ENCODE data around the gene RIMOC1. TPM values are rescaled to one million over a fixed set of nuclear protein-coding genes. Genes with fewer than 3 reads are reported as not detected.

The RIMOC1 gene
- total and polyA plus RNA-seq, 9 donors = 10.7 to 35.7 (median 18.4) TPM

DNA sequence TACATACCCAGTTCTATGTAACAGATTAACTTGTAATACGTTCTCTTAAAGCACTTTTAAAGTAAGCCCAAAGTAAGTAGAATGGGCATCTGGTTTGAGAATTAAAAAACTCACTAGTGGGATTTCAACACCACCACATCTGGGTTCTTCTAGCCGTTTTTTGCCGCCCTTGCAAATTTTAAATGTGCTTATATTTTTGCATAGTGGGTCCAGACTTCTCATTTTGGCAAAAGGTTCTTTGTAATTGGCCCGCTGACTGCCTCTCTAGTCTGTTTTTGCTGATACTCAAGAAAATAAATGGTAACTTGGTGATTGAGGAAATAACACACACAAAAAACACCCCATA, 20.4 kb downstream of the RIMOC1 start:
- Histone ChIP-seq H3K4me3 (peak overlapping the region; percentile 89), H3K27ac (peak overlapping the region; percentile 82 to 94), H3K36me3 (no peaks in the 10 kb centered on the region), H3K9me3 (no peaks in the 10 kb centered on the region), H3K4me1 (ENCODE audit: insufficient read depth) (no peaks in the 10 kb centered on the region), H3K27me3 (no peaks in the 10 kb centered on the region)
- WGBS, 3 donors = 64 to 77% (median 75%) methylated on average over 4 of the region's 4 CpGs
- intact Hi-C loops (cut with DNase I) = no loop called here
- no peak for DNase-seq
- TF ChIP-seq, protein P1, sequence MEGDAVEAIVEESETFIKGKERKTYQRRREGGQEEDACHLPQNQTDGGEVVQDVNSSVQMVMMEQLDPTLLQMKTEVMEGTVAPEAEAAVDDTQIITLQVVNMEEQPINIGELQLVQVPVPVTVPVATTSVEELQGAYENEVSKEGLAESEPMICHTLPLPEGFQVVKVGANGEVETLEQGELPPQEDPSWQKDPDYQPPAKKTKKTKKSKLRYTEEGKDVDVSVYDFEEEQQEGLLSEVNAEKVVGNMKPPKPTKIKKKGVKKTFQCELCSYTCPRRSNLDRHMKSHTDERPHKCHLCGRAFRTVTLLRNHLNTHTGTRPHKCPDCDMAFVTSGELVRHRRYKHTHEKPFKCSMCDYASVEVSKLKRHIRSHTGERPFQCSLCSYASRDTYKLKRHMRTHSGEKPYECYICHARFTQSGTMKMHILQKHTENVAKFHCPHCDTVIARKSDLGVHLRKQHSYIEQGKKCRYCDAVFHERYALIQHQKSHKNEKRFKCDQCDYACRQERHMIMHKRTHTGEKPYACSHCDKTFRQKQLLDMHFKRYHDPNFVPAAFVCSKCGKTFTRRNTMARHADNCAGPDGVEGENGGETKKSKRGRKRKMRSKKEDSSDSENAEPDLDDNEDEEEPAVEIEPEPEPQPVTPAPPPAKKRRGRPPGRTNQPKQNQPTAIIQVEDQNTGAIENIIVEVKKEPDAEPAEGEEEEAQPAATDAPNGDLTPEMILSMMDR (IDR thresholded peaks at IDR 0.05) = no peak
- no peak for TF ChIP-seq POLR2A (IDR thresholded peaks at IDR 0.05)
- TF ChIP-seq EP300 (IDR thresholded peaks at IDR 0.05) = no peak

- Histone ChIP-seq H3K9me3 (no peaks in the 10 kb centered on the region), H3K4me1 (ENCODE audit: insufficient read depth) (no peaks in the 10 kb centered on the region), H3K27me3 (no peaks in the 10 kb centered on the region), H3K4me3 (peak within 1 kb of the TSS; percentile 89), H3K27ac (peak within 1 kb of the TSS; percentile 82 to 94), H3K36me3 (no peaks in the 10 kb centered on the region)
- intact Hi-C loops (cut with DNase I) = loop anchor here in 1 of 4 donors (5.0 kb wide), 1 partner anchor 63 kb away; no protein-coding TSS in a partner anchor
- TF ChIP-seq, protein P1 (IDR thresholded peaks at IDR 0.05) = peak in 2 of 3 donors; percentile 45 to 57
- TF ChIP-seq EP300 (IDR thresholded peaks at IDR 0.05) = no peak
- peak; percentile 60 for TF ChIP-seq POLR2A (IDR thresholded peaks at IDR 0.05)
- DNase-seq = peak; percentile 77 to 92 (median 84)
- 0 to 2% (median 1%) methylated on average over 26 to 60 of the region's 60 CpGs for WGBS, 3 donors
Measured at GRCh38 chr5:41924872-41925554, 20.9 kb downstream of the RIMOC1 start, which contains the start of gene FBXO4. FBXO4 (plus strand) TSS chr5:41925281; CDS start chr5:41925310, 29 bp downstream.

- Histone ChIP-seq H3K4me1 (ENCODE audit: insufficient read depth) (no peaks in the 10 kb centered on the region), H3K36me3 (no peaks in the 10 kb centered on the region), H3K27me3 (no peaks in the 10 kb centered on the region), H3K27ac (peak overlapping the region; percentile 82 to 94), H3K9me3 (no peaks in the 10 kb centered on the region), H3K4me3 (peak overlapping the region; percentile 89)
- DNase-seq = peak in 3 of 5 donors; percentile 28 to 58 (median 48)
- intact Hi-C loops (cut with DNase I) = loop anchor here in 1 of 4 donors (5.0 kb wide), 1 partner anchor 63 kb away; no protein-coding TSS in a partner anchor
- no peak for TF ChIP-seq POLR2A (IDR thresholded peaks at IDR 0.05)
- TF ChIP-seq EP300 (IDR thresholded peaks at IDR 0.05) = no peak
- TF ChIP-seq, protein P1 (IDR thresholded peaks at IDR 0.05) = no peak
- WGBS, 3 donors = 0 to 1% (median 0%) methylated on average over 12 to 18 of the region's 18 CpGs
Measured at GRCh38 chr5:41925555-41925951, 21.4 kb downstream of the RIMOC1 start.

GRCh38 chr5:41927604-41928003, 23.5 kb downstream of the RIMOC1 start:
- intact Hi-C loops (cut with DNase I) = loop anchor here in 1 of 4 donors (5.0 kb wide), 1 partner anchor 65 kb away; no protein-coding TSS in a partner anchor
- H3K27me3 ChIP-seq = no peaks in the 10 kb centered on the region
- no peak overlapping the region for H3K4me3 ChIP-seq
- WGBS, 3 donors = 91 to 92% (median 92%) methylated on average over 4 of the region's 4 CpGs
- no peak for DNase-seq
- H3K27ac ChIP-seq = no peak overlapping the region
- H3K36me3 ChIP-seq = no peaks in the 10 kb centered on the region
- TF ChIP-seq POLR2A (IDR thresholded peaks at IDR 0.05) (no peak), EP300 (IDR thresholded peaks at IDR 0.05) (no peak)
- TF ChIP-seq, protein P1 (IDR thresholded peaks at IDR 0.05) = no peak
- no peaks in the 10 kb centered on the region for H3K9me3 ChIP-seq
- H3K4me1 ChIP-seq (ENCODE audit: insufficient read depth) = no peaks in the 10 kb centered on the region
